Measurements from ENCODE around the gene BRK1.
"Not testable (repeated sequence)": the region's sequence is repeated elsewhere in the genome, so short reads cannot be mapped to it uniquely, and the experiment has no call there.

BRK1 gene

DNA sequence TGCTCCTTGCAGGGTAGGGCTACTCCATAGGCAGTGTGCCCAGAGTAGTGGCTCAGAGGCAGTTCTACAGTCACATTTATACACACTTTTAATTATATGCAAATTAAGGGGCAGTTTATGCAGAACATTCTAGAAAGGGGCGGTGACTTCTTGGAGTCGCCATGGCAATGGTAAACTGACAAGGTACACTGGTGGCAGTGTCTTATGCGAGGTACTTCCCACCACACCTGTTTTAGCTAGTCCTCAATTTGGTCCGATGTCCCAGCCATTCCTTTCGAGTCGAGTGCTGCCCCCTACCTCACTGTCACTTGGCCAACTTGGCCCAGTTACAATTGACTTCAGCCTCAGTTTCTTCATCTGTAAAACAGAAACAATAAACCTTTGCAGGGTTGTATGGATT, 45.5 kb downstream of the BRK1 start:
- H3K27me3 ChIP-seq, result no peaks in the 10 kb centered on the region
- no peaks in the 10 kb centered on the region for H3K9me3 ChIP-seq
- no peaks in the 10 kb centered on the region for H3K36me3 ChIP-seq
- DNase-seq, result no peak
- H3K4me1 ChIP-seq, result no peaks in the 10 kb centered on the region
- TF ChIP-seq, protein P1, sequence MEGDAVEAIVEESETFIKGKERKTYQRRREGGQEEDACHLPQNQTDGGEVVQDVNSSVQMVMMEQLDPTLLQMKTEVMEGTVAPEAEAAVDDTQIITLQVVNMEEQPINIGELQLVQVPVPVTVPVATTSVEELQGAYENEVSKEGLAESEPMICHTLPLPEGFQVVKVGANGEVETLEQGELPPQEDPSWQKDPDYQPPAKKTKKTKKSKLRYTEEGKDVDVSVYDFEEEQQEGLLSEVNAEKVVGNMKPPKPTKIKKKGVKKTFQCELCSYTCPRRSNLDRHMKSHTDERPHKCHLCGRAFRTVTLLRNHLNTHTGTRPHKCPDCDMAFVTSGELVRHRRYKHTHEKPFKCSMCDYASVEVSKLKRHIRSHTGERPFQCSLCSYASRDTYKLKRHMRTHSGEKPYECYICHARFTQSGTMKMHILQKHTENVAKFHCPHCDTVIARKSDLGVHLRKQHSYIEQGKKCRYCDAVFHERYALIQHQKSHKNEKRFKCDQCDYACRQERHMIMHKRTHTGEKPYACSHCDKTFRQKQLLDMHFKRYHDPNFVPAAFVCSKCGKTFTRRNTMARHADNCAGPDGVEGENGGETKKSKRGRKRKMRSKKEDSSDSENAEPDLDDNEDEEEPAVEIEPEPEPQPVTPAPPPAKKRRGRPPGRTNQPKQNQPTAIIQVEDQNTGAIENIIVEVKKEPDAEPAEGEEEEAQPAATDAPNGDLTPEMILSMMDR (IDR thresholded peaks at IDR 0.05; ENCODE audit: low read depth, low read length), result no peak
- no peak overlapping the region for H3K4me3 ChIP-seq (ENCODE audit: low read depth, low read length)

DNA sequence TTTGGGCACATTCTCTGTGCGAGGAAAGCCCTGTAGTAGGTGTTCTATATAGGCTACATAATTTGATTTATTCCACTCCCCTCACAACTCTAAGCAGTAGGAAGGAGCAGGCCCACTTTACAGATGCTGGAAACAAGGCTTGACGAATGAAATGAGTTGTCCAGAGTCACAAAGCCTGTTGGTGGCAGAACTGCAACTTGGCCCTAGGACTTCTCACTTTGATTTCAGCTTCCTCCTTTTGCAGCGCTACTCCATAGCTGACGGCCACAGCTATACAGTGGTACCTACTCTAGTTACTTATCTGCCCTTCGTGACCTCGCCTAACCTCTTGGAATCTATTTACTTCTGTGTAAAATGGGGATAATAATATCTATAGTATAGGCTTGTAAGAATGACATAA, 46.7 kb downstream of the BRK1 start:
- no peaks in the 10 kb centered on the region for H3K4me1 ChIP-seq
- no peaks in the 10 kb centered on the region for H3K36me3 ChIP-seq
- TF ChIP-seq, protein P1 (IDR thresholded peaks at IDR 0.05; ENCODE audit: low read depth, low read length), result no peak
- H3K27me3 ChIP-seq, result no peaks in the 10 kb centered on the region
- DNase-seq, result no peak
- H3K4me3 ChIP-seq (ENCODE audit: low read depth, low read length), result no peak overlapping the region
- H3K9me3 ChIP-seq, result no peaks in the 10 kb centered on the region

DNA sequence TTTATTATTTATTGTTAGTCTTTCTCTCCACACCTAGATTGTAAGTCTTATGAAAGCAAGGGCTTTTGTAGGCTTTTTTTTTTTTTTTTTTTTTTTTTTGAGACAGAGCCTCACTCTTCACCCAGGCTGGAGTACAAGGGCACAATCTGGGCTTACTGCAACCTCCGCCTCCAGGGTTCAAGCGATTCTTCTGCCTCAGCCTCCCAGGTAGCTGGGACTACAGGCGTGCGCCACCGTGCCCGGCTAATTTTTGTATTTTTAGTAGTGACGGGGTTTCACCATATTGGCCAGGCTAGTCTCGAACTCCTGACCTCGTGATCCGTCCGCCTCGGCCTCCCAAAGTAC, 48.7 kb downstream of the BRK1 start:
- H3K27me3 ChIP-seq; H3K9me3 ChIP-seq; H3K36me3 ChIP-seq; DNase-seq; H3K4me1 ChIP-seq; H3K4me3 ChIP-seq (ENCODE audit: low read depth, low read length): not testable (repeated sequence)

DNA sequence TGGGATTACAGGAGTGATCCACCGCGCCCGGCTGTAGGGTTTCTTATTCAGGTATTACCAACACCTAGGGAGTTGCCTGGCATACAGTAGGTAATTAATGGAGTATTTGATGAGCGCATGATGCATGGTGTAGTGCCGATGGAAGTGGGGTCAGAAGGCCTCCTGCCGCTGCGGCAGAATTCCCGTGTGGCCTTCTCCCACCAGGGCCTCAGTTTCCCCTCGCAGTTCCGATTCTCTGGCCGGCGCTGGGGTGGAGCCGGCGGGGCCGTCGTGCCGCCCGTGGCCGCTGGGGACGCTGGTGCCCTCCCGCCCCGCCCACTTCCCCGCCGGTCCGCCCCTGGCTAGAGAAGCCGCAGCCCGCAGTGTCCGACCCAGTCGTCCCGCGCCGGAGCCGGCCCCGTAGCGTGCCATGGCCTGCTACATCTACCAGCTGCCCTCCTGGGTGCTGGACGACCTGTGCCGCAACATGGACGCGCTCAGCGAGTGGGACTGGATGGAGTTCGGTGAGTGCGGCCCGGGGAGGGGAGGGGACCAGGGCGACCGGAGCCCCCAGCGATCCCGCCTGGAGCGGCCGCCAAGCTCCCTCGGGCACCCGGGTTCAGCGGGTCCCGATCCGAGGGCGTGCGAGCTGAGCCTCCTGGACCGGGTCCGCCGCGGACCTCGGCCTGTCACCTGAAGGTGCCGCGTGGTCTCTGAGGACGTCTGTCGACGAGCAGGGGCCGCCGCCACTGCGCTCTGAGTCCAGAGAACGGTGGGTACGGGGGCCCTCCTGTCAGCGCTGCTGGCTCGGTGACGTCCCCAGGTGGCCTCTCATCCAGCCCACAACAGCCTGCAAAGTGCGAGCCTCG, 49.3 kb downstream of the BRK1 start, which contains the start of gene IRAK2:
Gene IRAK2, plus strand, starts transcription at position 374 of the 848 bp plus-strand sequence. Its CDS starts 36 bp downstream, at position 410.
- peak; percentile 52 for DNase-seq
- H3K4me3 ChIP-seq (ENCODE audit: low read depth, low read length), result peak within 1 kb of the TSS; percentile 58
- no peaks in the 10 kb centered on the region for H3K9me3 ChIP-seq
- no peaks in the 10 kb centered on the region for H3K36me3 ChIP-seq
- TF ChIP-seq, protein P1 (IDR thresholded peaks at IDR 0.05; ENCODE audit: low read depth, low read length), result peak; percentile 37
- H3K4me1 ChIP-seq, result no peaks in the 10 kb centered on the region
- no peaks in the 10 kb centered on the region for H3K27me3 ChIP-seq

DNA sequence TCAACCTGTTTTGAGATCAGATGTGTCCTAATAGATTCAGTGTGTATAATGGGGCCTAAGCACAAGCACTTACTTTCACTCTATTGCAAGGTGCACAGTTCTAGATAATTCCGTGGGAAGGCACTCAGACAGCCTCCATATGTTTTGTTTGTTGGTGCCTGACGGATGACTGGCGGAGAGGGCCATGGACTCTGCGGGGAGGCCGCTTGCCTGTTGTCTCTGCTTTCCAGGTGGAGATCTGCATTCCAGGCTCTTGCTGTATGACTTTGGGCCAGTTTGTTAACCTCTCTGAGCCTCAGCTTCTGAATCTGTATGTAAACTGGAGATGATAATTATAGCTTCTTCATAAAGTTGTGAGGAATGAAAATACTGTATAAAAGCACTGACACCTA, 50.7 kb downstream of the BRK1 start:
- DNase-seq, result no peak
- H3K27me3 ChIP-seq, result no peaks in the 10 kb centered on the region
- H3K9me3 ChIP-seq, result no peaks in the 10 kb centered on the region
- H3K4me3 ChIP-seq (ENCODE audit: low read depth, low read length), result no peak overlapping the region
- TF ChIP-seq, protein P1 (IDR thresholded peaks at IDR 0.05; ENCODE audit: low read depth, low read length), result no peak
- H3K4me1 ChIP-seq, result no peaks in the 10 kb centered on the region
- H3K36me3 ChIP-seq, result no peaks in the 10 kb centered on the region

DNA sequence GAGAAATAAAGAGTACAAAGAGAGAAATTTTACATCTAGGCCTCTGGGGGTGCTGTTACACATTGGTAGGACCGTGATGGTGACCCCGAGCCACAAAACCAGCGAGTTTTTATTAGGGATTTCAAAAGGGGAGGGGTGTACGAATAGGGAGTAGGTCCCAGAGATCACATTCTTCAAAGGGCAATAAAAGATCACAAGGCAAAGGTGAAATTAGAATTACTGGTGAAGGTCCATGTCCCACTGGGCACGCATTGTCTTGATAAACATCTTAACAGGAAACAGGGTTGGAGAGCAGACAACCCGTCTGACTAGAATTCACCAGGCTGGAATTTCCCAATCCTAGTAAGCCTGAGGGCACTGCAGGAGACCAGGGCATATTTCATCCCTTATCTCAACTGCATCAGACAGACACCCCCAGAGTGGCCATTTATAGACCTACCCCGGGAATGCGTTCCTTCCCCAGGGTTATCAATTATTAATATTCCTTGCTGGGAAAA, 53.6 kb downstream of the BRK1 start:
- Histone ChIP-seq H3K9me3 (no peaks in the 10 kb centered on the region), H3K4me1 (no peaks in the 10 kb centered on the region), H3K36me3 (no peaks in the 10 kb centered on the region), H3K27me3 (no peaks in the 10 kb centered on the region), H3K4me3 (ENCODE audit: low read depth, low read length) (no peak overlapping the region)
- peak; percentile 9 for DNase-seq
- TF ChIP-seq, protein P1 (IDR thresholded peaks at IDR 0.05; ENCODE audit: low read depth, low read length), result peak; percentile 31

All from BE2C (cell line).